HG02588 (cell line): ENCODE data around the gene BLVRA.

ENCODE experiments used
- ATAC-seq: cut with Tn5 transposase; IDR thresholded peaks from one replicate; pipeline ENCODE4 v1.9.1; 2021; ENCODE audit warnings: mild to moderate bottlenecking, moderate library complexity; ENCODE audit not compliant: unreplicated experiment

BLVRA gene

GRCh38 chr7:43749383-43749940 lies 9.0 kb upstream of the BLVRA start:
- no peak for ATAC-seq

GRCh38 chr7:43750016-43750887 lies 8.2 kb upstream of the BLVRA start:
- no peak for ATAC-seq

DNA sequence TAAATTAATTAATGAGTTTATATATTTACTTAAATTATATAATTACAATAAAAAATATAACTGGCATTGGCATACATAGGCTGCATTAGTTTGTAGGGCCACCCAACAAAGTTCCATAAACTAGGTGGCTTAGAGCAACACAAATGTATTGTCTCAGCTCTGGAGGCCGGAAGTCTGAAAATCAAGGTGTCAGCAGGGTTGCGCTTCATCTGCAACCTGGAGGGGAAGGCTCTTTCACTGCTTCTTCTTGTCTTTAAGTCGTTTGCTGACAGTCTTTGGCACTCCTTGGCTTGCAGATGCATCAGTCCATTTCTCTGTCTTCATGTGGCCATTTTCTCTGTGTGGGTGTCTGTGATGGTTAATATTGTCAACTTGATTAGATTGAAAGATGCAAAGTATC lies 6.1 kb upstream of the BLVRA start:
- no peak for ATAC-seq

DNA sequence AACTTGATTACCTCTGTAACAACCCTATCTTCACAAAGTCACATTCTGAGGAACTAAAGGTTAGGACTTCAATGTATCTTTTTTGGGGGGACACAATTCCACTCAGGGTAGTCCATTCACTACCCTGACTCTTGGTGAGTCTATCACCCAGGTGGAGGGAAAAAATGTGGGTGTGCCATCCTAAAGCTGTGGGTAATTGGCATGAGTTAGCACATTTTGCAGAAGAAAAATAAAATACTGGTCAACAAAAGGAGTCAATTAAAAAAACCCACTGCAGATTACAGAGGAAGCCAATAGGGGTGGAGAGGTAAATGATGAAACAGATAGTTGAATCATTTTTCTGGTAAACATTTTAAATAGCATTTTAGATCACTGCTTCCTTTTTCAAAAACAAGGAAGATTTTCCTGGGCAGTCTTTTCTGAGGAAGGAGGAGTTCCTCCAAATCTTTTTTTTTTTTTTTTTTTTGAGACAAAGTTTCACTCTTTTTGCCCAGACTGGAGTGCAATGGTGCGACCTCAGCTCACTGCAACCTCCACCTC lies 5.1 kb upstream of the BLVRA start:
- ATAC-seq, result no peak

DNA sequence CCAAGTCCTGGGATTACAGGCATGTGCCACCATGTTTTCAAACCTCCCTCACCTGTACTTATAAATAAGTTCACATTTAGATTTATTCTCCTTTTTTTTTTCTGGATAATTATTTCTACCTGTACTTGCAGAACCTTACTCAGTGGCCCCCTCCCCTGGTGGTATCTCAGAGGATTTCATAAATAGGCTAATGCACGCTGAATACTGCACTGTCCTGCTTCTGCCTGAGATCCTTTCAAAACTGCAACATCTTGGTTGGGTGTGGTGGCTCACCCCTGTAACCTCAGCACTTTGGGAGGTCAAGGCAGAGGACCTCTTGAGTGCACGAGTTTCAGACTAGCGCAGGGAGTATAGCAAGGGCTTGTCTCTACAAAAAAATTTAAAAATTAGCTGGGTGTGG lies 4.6 kb upstream of the BLVRA start:
- no peak for ATAC-seq

GRCh38 chr7:43754596-43754995 lies 3.9 kb upstream of the BLVRA start:
- no peak for ATAC-seq

DNA sequence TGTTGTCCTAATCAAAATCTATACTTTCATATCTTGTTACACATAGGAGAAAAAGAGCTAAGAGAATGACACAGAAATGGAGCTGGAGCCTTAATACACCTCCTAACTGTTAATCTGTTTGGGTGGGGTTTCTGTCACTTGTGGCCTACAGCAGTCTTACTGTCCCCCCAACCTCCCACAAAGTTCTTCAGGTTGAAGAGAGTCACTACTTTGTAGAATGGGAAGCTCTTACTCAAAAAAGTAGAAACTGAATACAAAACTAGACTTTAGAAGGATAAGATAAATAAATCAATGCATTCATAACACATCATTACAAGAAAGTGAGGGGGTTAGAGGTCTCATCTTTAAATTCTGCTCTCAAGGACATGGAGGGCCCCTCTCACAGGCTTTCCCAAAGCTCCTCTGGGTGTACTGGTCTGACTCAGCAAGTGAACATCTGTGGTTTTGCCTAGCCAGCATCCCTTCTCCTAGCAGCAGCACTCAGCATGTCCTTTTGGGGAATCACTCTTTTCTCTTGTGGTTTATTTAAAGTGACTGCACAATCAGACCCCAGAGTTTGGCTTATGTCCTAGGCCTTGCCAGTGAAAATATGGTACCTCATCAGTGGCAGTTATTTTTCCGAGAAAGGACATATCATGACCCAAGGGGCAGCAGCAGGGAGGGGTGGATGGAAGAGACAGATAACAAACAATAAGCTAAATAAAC lies 2.0 kb upstream of the BLVRA start:
- ATAC-seq, result no peak

GRCh38 chr7:43757073-43757720 lies 1.3 kb upstream of the BLVRA start:
- no peak for ATAC-seq

- ATAC-seq, result peak; percentile 57
Measured at GRCh38 chr7:43758822-43759683, 573 bp downstream of the BLVRA start.

- ATAC-seq, result no peak
Measured at GRCh38 chr7:43760861-43761260, 2.4 kb downstream of the BLVRA start.

DNA sequence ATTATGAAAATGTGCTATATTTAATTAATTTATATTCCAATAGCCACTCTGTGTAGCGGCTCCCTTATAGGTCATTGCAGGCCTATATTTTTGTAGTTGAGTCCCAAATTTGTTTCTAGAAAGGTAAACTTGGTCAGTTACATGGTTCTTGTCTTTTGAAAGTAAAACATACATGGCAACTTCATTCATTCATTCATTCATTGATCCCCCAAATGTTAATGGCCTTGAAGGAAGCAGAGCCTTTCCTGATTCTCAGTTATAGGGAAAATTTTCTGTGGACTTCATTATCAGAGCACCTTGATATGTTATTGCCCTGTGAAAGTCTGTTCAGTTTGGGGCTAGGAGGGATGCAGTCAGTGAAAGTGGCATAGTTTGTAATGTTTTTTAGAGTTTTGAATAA lies 2.9 kb downstream of the BLVRA start:
- no peak for ATAC-seq

- ATAC-seq, result no peak
Measured at GRCh38 chr7:43761938-43762692, 3.6 kb downstream of the BLVRA start.

DNA sequence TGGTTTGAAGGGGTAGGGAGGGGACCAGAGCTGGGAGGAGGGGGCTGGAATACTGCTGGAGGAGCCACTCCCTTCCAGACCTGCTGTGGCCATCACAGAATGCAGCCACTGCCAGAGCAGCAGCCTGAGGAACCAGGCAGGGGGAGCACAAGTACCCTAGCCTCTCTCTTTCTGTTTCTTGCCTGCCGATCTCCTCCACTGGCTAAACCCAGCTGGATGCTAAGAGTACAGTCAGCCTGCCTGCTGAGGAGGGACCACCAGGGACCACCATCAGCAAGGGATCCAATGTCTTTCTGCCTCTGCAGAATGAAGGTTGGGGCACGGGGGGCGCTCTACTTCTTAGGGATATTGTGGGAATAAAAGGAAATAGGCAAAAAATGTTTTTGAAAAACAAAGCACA lies 4.7 kb downstream of the BLVRA start:
- no peak for ATAC-seq

DNA sequence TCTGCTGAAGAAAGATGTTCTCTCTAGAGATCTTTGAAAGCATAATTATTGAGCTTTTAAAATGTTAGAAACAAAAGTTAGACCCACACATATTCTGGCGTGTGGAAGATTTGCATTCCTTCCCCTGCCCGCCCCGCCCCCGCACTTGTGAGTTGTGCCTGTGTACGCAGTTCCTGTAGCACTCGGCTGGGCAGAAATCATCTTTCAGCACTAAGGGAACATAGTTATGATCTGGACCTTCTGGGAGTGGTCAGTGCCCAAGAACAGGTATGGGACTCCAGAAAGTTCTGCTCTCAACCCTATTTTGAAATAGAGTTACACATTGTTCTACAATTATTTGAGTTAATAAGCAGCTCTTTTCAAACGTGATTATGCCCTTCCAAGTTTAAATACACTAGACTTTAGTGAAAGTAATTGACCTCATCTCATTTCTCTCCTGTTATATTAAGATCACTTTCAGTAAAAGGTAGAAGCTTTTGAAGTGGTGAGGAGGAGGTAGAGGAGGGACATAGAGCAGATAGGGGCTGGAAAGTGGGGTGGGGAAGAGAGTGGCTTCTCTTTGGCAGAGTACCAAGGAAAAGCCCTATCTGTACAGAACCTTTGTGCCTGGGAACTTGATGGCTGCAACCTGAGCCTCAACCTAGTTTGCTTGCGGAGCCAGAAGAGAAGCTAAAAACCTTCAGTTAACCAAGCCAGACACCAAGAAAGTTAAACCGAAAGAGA lies 5.7 kb downstream of the BLVRA start:
- peak; percentile 45 for ATAC-seq

GRCh38 chr7:43764807-43765491 lies 6.5 kb downstream of the BLVRA start:
- ATAC-seq, result no peak

- no peak for ATAC-seq
Measured at GRCh38 chr7:43766564-43766963, 8.1 kb downstream of the BLVRA start.

GRCh38 chr7:43767311-43767710 lies 8.8 kb downstream of the BLVRA start:
- ATAC-seq, result no peak

DNA sequence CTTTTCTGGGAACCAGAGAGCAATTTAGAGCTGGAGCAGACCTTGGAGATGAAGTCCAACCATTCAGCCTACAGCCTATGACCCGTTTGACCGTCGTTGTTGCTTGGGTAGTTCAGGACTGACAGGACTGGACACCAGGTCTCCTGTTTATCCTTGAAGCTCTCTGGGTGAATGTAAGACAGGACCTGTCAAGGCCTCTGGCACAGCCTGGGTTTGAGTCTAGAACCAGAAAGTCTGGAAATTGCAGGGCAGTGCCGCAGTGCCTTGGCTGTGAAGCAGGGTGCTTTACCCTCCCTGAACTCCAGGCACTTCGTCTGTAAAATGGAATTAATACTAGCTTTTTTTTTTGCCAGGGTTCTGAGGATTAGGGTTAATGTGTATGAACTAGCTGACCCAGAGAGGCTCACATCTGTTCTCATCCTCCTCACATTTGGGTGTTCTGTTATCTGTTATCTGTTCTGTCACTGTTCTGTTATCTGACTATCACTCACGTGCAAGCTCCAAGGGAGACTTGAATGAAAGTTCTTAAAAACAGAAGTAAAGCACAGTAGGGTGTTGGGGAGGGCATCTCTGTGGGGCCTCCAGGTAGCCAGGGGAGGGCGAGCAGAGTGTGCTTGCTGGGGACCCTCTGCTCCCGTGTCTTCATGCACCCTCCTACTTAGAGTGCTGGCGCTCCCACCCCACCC lies 9.9 kb downstream of the BLVRA start:
- ATAC-seq, result no peak
